Measurements from ENCODE around the gene TUBG1. TPM values are rescaled to one million over a fixed set of nuclear protein-coding genes. Genes with fewer than 3 reads are reported as not detected.

The TUBG1 gene
- total RNA-seq, result 100 to 1,000 TPM in 1 of 2 experiments, 10 to 100 TPM in 1; 92.6 to 101 TPM

DNA sequence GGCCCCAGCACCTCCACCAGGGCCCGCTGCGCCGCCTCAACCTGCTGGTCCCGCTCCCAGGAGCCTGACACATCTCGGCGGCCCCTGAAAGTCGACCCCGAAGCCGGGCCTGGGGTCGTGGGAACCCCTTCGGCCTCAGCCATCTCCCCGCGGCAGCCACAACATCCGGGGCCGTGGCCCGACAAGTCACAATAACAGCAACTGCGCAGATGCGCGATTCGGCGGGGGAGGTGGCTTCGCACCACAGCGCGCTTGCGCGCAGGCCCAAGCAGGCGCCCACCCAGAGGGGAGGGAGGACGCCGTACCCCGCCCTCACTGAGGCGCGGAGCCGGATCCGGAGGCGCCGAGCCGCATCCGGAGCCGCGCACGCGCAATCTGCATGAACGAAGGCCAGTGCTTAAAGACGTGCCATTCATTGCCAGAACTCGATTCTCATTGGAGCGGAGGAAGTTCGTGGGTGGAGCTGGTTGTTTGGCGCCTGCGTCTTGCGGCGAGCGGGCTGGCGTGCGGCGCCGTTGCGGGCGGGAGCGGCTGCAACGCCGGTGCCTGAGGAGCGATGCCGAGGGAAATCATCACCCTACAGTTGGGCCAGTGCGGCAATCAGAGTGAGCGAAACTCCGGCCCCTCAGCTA is at the start of gene TUBG1, which contains the start of gene RETREG3:
Gene TUBG1 (plus strand): TSS at position 502 of the 632 bp plus-strand sequence. CDS start 55 bp downstream, at position 557.
Gene RETREG3 (minus strand): TSS at position 193 of the 632 bp plus-strand sequence. CDS start 50 bp downstream, at position 143.
- intact Hi-C loops (cut with micrococcal nuclease), result loop anchor here (1.0 to 2.0 kb wide), 5 partner anchors 32 to 135 kb away; partner anchors contain the start of genes COASY, MLX and PSMC3IP
- Mint-ChIP-seq H3K27ac (peak within 1 kb of the TSS; percentile 91), H3K27me3 (no peaks in the 10 kb centered on the region), H3K4me1 (ENCODE audit: low read depth) (peaks cover 41% of the 10 kb centered on the region), H3K4me3 (peak within 1 kb of the TSS; percentile 99), H3K36me3 (peaks cover 27% of the 10 kb centered on the region), H3K9me3 (no peaks in the 10 kb centered on the region)
- CTCF ChIA-PET, result interaction anchor here (0.6 to 2.9 kb wide), 12 partner anchors 26 to 592 kb away, joined by 3 to 42 read pairs (median 4); partner anchors contain the start of genes DNAJC7, PSMC3IP, PSME3 and RPL27
- POLR2A ChIA-PET, result interaction anchor here (0.6 to 2.9 kb wide), 10 partner anchors 8 to 225 kb away, joined by 3 to 22 read pairs (median 4); partner anchors contain the start of genes EZH1 and PSMC3IP
- peak; percentile 100 for DNase-seq

DNA sequence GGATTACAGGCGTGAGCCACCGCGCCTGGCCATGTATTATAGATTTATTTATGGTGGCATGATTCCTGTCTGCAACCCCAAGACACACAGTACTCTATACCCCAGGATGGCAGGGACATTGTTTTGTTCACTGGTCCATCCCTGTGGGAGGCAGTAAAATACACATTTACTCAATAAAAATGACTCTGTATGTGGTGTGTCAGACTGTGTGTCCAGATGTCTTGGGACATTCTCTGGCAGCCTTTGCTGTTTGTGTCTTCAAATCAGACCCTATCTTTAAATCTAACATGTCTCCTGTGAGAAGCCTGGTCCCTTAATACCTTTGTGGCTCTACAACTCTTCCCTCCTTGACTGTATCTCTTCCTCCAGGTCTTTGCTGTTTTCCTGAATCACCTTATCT is 49.2 kb upstream of the TUBG1 start:
- CTCF ChIA-PET, result interaction anchor here (1.0 to 2.1 kb wide), 3 partner anchors 12 to 18 kb away, joined by 3 to 9 read pairs (median 4); partner anchors contain the start of gene PSMC3IP
- H3K4me3 Mint-ChIP-seq, result no peak overlapping the region
- no peaks in the 10 kb centered on the region for H3K9me3 Mint-ChIP-seq
- DNase-seq, result no peak
- peaks cover 7% of the 10 kb centered on the region for H3K36me3 Mint-ChIP-seq
- intact Hi-C loops (cut with micrococcal nuclease), result no loop called here
- H3K27ac Mint-ChIP-seq, result no peak overlapping the region
- POLR2A ChIA-PET, result no interaction called here
- peaks cover 31% of the 10 kb centered on the region for H3K4me1 Mint-ChIP-seq (ENCODE audit: low read depth)
- H3K27me3 Mint-ChIP-seq, result no peaks in the 10 kb centered on the region

DNA sequence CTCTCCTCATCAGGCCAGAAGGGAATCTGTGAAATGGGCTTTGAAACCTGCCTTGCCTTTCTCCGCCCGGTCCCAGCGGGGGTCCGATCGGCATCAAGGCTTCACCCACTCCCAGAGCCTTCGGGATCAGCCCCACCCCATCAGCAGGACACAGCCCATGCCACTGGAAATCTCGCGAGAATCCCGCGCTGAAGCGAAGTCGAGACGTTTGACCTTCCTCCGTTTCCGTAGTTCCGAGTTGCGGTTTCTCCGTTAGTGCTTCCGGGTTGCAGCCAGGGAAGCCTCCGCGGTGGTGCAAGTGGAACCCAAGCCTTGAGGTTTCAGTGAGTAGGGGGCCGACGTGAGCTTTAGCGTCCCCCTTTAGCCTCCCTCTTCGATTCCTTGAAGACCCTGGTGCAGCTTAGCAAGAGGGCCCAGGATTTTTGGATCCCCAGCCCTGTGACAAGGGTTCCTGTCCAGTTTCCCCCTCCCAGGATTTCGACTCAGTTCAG is 47.5 kb upstream of the TUBG1 start, which contains the start of gene COASY:
Gene COASY (plus strand): TSS at position 252 of the 491 bp plus-strand sequence. CDS start 475 bp downstream, outside the sequence.
- H3K4me3 Mint-ChIP-seq, result peak within 1 kb of the TSS; percentile 93
- no peaks in the 10 kb centered on the region for H3K9me3 Mint-ChIP-seq
- peaks cover 38% of the 10 kb centered on the region for H3K4me1 Mint-ChIP-seq (ENCODE audit: low read depth)
- DNase-seq, result peak; percentile 96
- intact Hi-C loops (cut with micrococcal nuclease), result loop anchor here (1.0 to 2.0 kb wide), 2 partner anchors 15 to 47 kb away; partner anchors contain the start of genes PSMC3IP, RETREG3 and TUBG1
- no peaks in the 10 kb centered on the region for H3K27me3 Mint-ChIP-seq
- ChIA-PET POLR2A (no interaction called here), CTCF (interaction anchor here (1.1 kb wide), 1 partner anchor 16 kb away, joined by 3 read pairs; no protein-coding TSS in a partner anchor)
- peak within 1 kb of the TSS; percentile 84 for H3K27ac Mint-ChIP-seq
- peaks cover 11% of the 10 kb centered on the region for H3K36me3 Mint-ChIP-seq

DNA sequence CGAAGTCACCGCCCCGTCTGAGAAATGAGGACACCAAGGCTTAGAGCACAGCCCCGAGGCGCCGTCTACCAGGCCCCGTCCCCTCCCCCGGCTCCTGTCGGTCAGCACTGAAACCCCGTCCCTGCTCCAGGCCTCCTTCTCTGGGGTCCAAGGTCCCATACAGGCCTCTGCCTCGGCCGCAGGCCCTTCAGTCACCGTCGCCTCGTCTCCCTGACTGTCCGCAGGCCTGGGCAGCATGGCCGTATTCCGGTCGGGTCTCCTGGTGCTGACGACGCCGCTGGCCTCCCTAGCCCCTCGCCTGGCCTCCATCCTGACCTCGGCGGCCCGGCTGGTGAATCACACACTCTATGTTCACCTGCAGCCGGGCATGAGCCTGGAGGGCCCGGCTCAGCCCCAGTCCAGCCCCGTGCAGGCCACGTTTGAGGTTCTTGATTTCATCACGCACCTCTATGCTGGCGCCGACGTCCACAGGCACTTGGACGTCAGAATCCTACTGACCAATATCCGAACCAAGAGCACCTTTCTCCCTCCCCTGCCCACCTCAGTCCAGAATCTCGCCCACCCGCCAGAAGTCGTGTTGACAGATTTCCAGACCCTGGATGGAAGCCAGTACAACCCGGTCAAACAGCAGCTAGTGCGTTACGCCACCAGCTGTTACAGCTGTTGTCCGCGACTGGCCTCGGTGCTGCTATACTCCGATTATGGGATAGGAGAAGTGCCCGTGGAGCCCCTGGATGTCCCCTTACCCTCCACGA is 46.9 kb upstream of the TUBG1 start:
- DNase-seq, result peak; percentile 38
- H3K36me3 Mint-ChIP-seq, result peaks cover 11% of the 10 kb centered on the region
- peak overlapping the region; percentile 84 for H3K27ac Mint-ChIP-seq
- POLR2A ChIA-PET, result interaction anchor here (0.7 to 1.1 kb wide), 3 partner anchors 8 to 15 kb away, joined by 3 to 4 read pairs (median 3); partner anchors contain the start of genes HSD17B1 and PSMC3IP
- peaks cover 39% of the 10 kb centered on the region for H3K4me1 Mint-ChIP-seq (ENCODE audit: low read depth)
- H3K9me3 Mint-ChIP-seq, result no peaks in the 10 kb centered on the region
- H3K4me3 Mint-ChIP-seq, result peak overlapping the region; percentile 93
- intact Hi-C loops (cut with micrococcal nuclease), result loop anchor here (1.0 to 2.0 kb wide), 2 partner anchors 14 to 47 kb away; partner anchors contain the start of genes PSMC3IP, RETREG3 and TUBG1
- CTCF ChIA-PET, result interaction anchor here (1.0 to 1.1 kb wide), 2 partner anchors 16 to 340 kb away, joined by 3 to 4 read pairs; no protein-coding TSS in a partner anchor
- no peaks in the 10 kb centered on the region for H3K27me3 Mint-ChIP-seq

DNA sequence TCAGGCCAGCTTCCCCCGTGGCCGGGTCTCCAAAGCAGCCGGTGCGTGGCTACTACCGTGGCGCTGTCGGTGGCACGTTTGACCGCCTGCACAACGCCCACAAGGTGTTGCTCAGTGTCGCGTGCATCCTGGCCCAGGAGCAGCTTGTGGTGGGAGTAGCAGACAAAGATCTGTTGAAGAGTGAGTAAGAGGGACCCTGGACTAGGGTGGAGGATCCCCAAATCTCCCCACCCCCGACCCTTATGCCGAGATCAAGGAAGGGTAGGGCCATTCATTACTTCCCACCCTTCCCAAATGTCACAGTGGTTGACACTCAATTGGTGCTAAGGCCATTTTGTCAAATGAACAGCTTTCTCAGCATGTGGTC is 46.4 kb upstream of the TUBG1 start:
- ChIA-PET POLR2A (interaction anchor here (0.7 to 1.1 kb wide), 4 partner anchors 9 to 78 kb away, joined by 3 to 4 read pairs (median 3); partner anchors contain the start of genes HSD17B1 and PSMC3IP), CTCF (interaction anchor here (0.7 to 1.1 kb wide), 3 partner anchors 9 to 340 kb away, joined by 3 to 4 read pairs (median 4); no protein-coding TSS in a partner anchor)
- Mint-ChIP-seq H3K27me3 (no peaks in the 10 kb centered on the region), H3K36me3 (peaks cover 15% of the 10 kb centered on the region), H3K4me1 (ENCODE audit: low read depth) (peaks cover 42% of the 10 kb centered on the region), H3K4me3 (peak overlapping the region; percentile 93), H3K9me3 (no peaks in the 10 kb centered on the region), H3K27ac (peak overlapping the region; percentile 84)
- DNase-seq, result no peak
- intact Hi-C loops (cut with micrococcal nuclease), result loop anchor here (2.0 kb wide), 1 partner anchor 14 kb away; the partner anchor contains the start of gene PSMC3IP

DNA sequence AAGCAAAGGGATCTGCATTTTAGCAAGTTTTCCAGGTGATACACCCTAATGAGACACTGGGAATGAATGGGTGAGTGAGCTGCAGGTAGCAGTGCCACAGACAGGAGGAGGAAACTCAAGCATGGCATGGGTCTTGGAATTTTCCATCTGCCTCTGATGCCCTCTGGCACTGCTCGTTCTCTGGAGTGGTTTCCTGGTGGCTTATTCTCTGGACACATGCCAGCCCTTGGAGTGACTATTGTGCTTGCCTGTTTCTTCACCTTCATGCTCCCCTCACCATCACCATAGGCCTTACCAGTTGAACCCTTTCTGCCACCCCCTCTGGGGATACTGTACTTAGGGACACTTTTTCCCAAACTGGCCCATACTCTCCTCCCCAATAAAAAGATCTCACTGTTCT is 45.9 kb upstream of the TUBG1 start:
- H3K27ac Mint-ChIP-seq, result peak overlapping the region; percentile 14
- H3K9me3 Mint-ChIP-seq, result no peaks in the 10 kb centered on the region
- no peaks in the 10 kb centered on the region for H3K27me3 Mint-ChIP-seq
- POLR2A ChIA-PET, result interaction anchor here (0.7 to 1.3 kb wide), 4 partner anchors 9 to 78 kb away, joined by 3 read pairs; partner anchors contain the start of genes HSD17B1 and NAGLU
- intact Hi-C loops (cut with micrococcal nuclease), result loop anchor here (2.0 kb wide), 1 partner anchor 13 kb away; the partner anchor contains the start of gene PSMC3IP
- H3K36me3 Mint-ChIP-seq, result peaks cover 15% of the 10 kb centered on the region
- peaks cover 45% of the 10 kb centered on the region for H3K4me1 Mint-ChIP-seq (ENCODE audit: low read depth)
- DNase-seq, result no peak
- CTCF ChIA-PET, result interaction anchor here (0.7 to 1.9 kb wide), 3 partner anchors 9 to 341 kb away, joined by 4 to 12 read pairs (median 4); partner anchors contain the start of gene PSMC3IP
- peak overlapping the region; percentile 93 for H3K4me3 Mint-ChIP-seq

DNA sequence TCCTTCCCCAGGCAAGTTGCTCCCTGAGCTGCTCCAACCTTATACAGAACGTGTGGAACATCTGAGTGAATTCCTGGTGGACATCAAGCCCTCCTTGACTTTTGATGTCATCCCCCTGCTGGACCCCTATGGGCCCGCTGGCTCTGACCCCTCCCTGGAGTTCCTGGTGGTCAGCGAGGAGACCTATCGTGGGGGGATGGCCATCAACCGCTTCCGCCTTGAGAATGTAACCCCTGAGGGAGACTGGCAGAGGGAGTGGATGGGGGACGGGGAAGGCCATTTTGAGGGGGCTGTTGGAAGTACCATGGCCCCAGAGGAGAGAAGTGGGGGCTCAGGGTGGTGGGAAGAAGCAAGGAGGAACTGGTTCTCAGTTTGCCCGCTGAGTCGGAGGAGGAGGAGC is 45.5 kb upstream of the TUBG1 start:
- no peak for DNase-seq
- intact Hi-C loops (cut with micrococcal nuclease), result loop anchor here (2.0 kb wide), 1 partner anchor 13 kb away; the partner anchor contains the start of gene PSMC3IP
- Mint-ChIP-seq H3K27me3 (no peaks in the 10 kb centered on the region), H3K4me1 (ENCODE audit: low read depth) (peaks cover 49% of the 10 kb centered on the region), H3K36me3 (peaks cover 19% of the 10 kb centered on the region), H3K4me3 (peak overlapping the region; percentile 93), H3K9me3 (no peaks in the 10 kb centered on the region), H3K27ac (peak overlapping the region; percentile 14)
- ChIA-PET CTCF (interaction anchor here (0.7 to 1.9 kb wide), 4 partner anchors 8 to 341 kb away, joined by 3 to 12 read pairs (median 4); partner anchors contain the start of gene PSMC3IP), POLR2A (interaction anchor here (0.7 to 1.3 kb wide), 2 partner anchors 28 to 78 kb away, joined by 3 read pairs; partner anchors contain the start of gene NAGLU)

DNA sequence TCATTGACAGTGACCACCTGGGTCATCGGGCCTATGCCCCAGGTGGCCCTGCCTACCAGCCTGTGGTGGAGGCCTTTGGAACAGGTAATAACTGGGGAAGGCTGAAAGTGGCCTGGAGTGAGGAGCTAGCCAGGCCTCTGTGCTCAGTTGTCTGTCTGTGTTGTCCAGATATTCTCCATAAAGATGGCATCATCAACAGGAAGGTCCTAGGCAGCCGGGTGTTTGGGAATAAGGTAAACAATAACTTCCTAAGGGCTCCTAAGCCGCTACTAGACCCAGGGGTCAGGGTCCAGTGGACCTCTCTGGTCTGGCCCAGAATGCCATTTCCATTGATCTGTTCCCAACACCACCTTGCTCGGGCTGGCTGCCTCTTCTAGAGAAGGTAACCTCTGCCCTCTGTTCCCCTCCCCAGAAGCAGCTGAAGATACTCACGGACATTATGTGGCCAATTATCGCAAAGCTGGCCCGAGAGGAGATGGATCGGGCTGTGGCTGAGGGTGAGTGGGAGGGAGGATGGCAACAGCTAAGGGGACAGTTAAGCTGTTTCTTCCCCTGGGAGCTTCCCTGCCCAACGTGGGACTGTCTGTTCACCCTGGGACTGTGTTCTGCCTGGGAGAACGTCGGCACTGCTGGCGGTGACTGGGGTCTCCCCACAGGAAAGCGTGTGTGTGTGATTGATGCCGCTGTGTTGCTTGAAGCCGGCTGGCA is 44.5 kb upstream of the TUBG1 start:
- DNase-seq, result no peak
- intact Hi-C loops (cut with micrococcal nuclease), result no loop called here
- Mint-ChIP-seq H3K27ac (no peak overlapping the region), H3K4me3 (peak overlapping the region; percentile 5), H3K27me3 (no peaks in the 10 kb centered on the region), H3K4me1 (ENCODE audit: low read depth) (peaks cover 54% of the 10 kb centered on the region), H3K36me3 (peaks cover 26% of the 10 kb centered on the region), H3K9me3 (no peaks in the 10 kb centered on the region)
- POLR2A ChIA-PET, result interaction anchor here (1.1 to 3.8 kb wide), 2 partner anchors 12 to 44 kb away, joined by 3 to 38 read pairs; partner anchors contain the start of genes PSMC3IP, RETREG3 and TUBG1
- CTCF ChIA-PET, result interaction anchor here (1.0 to 1.9 kb wide), 3 partner anchors 11 to 17 kb away, joined by 3 to 12 read pairs (median 5); partner anchors contain the start of gene PSMC3IP

DNA sequence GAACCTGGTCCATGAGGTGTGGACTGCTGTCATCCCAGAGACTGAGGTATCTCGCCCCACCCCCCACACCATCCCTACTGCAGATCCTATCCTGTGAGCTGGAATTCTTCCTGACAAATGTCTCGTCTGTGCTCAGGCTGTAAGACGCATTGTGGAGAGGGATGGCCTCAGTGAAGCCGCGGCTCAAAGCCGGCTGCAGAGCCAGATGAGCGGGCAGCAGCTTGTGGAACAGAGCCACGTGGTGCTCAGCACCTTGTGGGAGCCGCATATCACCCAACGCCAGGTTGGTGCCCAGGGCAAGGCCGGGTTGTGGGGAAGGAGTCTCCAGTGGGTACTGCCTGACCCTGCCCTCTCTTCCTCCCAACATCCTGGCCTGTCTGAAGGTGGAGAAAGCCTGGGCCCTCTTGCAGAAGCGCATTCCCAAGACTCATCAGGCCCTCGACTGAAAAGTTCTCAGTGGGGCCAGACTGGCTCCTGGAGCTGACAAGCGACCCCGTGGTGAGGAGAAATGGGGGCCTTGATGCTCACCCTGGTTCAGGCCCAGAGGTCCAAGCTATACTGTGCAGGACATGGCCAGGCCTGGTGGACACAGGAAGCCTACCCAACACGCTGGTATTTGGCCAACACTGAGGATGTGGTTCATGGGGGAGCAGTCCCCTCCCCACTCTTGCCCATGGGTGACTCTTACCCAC is 43.8 kb upstream of the TUBG1 start:
- POLR2A ChIA-PET, result interaction anchor here (0.5 to 3.8 kb wide), 4 partner anchors 12 to 177 kb away, joined by 3 to 38 read pairs (median 3); partner anchors contain the start of genes PSMC3IP, RETREG3, STAT3 and TUBG1
- Mint-ChIP-seq H3K4me3 (peak overlapping the region; percentile 96), H3K4me1 (ENCODE audit: low read depth) (peaks cover 50% of the 10 kb centered on the region), H3K27ac (peak overlapping the region; percentile 30), H3K9me3 (no peaks in the 10 kb centered on the region), H3K27me3 (no peaks in the 10 kb centered on the region), H3K36me3 (peaks cover 26% of the 10 kb centered on the region)
- CTCF ChIA-PET, result interaction anchor here (1.9 to 5.4 kb wide), 2 partner anchors 11 to 12 kb away, joined by 5 to 50 read pairs; partner anchors contain the start of gene PSMC3IP
- intact Hi-C loops (cut with micrococcal nuclease), result loop anchor here (2.0 kb wide), 1 partner anchor 43 kb away; the partner anchor contains the start of genes RETREG3 and TUBG1
- no peak for DNase-seq
